ENCODE data around the gene PNMT. TPM values are rescaled to one million over a fixed set of nuclear protein-coding genes. Genes with fewer than 3 reads are reported as not detected.
A peak's percentile ranks its signal among the peaks of the same experiment; 100 is the strongest.

Gene PNMT
- polyA plus RNA-seq, 1 of the 3 experiments (the other 2 are of a cell fraction), result 0.07 TPM

DNA sequence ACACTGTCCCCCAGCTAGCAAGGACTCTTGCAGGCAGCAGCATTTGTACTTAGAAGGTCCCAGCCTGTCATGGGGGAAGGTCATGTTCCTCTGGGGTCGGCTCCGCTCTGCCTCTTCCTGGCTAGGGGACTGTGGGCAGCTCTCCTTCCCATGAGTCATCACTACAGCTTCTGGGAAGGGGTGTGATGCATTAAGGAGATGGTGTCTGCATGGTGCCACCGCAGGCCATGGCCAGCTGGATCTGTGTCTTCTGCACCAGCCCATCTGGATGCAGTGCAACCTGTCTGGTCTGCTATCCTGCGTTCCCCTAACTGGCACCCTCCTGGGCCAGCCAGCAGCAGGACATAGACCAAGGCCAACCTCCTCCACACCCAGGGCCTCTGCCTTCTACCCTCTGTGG is 25.0 kb upstream of the PNMT start:
- Histone ChIP-seq H3K36me3 (replicated peaks in 1 of 2; ENCODE audit: control insufficient read depth in 1 of 2, insufficient read depth in 2 of 2, low read length in 1 of 2) (no peaks in the 10 kb centered on the region), H3F3A (replicated peaks; ENCODE audit: insufficient read depth) (no peaks in the 10 kb centered on the region), H3K9ac (no peak overlapping the region), H3K79me2 (ENCODE audit: insufficient read depth) (peaks cover 77% of the 10 kb centered on the region), H3K4me3 (ENCODE audit: low read depth in 2 of 2, low read length in 1 of 2) (no peak overlapping the region), H3K4me2 (no peak overlapping the region), H3K27ac (ENCODE audit: low read depth in 2 of 2, low read length in 1 of 2) (no peak overlapping the region), H2AFZ (ENCODE audit: low read depth) (no peak overlapping the region), H3K27me3 (ENCODE audit: insufficient read depth) (no peaks in the 10 kb centered on the region), H4K20me1 (ENCODE audit: insufficient read depth) (peaks cover 32% of the 10 kb centered on the region), H3K9me2 (no peaks in the 10 kb centered on the region), H3K9me3 (no peaks in the 10 kb centered on the region), H3K4me1 (ENCODE audit: control insufficient read depth in 1 of 2, insufficient read depth in 2 of 2, low read depth in 1 of 2, low read length in 1 of 2) (peaks cover 0 to 9% of the 10 kb centered on the region in 2 experiments; a peak in 1 of 4 replicates)
- TF ChIP-seq TEAD4 (IDR thresholded peaks at IDR 0.05; ENCODE audit: borderline replicate concordance, insufficient read depth) (no peak), SMC3 (IDR thresholded peaks at IDR 0.05; ENCODE audit: low read depth, low read length) (no peak), EZH2phosphoT487 (IDR thresholded peaks at IDR 0.05; ENCODE audit: borderline replicate concordance, low read depth) (no peak), RXRA (IDR thresholded peaks at IDR 0.05; ENCODE audit: borderline replicate concordance, low read depth) (no peak), MEF2A (IDR thresholded peaks at IDR 0.05; ENCODE audit: borderline replicate concordance, low read depth) (no peak), FOSL2 (IDR thresholded peaks at IDR 0.05; ENCODE audit: borderline replicate concordance, low read depth) (peak; percentile 37; the same call in 1 of the 2 replicates), FOXM1 (IDR thresholded peaks at IDR 0.05; ENCODE audit: low read depth) (no peak), NRF1 (IDR thresholded peaks at IDR 0.05; ENCODE audit: low read depth, low read length) (no peak)
- DNase-seq, result no peak
- 66% methylated on average over 2 of the region's 4 CpGs for WGBS (ENCODE audit: low lambda C conversion rate)
- CTCF ChIA-PET, result interaction anchor here (1.7 to 17.4 kb wide), 5 partner anchors 9 to 95 kb away, joined by 4 to 332 read pairs (median 14); partner anchors contain the start of genes PNMT and PPP1R1B
- POLR2A ChIA-PET, result no interaction called here

DNA sequence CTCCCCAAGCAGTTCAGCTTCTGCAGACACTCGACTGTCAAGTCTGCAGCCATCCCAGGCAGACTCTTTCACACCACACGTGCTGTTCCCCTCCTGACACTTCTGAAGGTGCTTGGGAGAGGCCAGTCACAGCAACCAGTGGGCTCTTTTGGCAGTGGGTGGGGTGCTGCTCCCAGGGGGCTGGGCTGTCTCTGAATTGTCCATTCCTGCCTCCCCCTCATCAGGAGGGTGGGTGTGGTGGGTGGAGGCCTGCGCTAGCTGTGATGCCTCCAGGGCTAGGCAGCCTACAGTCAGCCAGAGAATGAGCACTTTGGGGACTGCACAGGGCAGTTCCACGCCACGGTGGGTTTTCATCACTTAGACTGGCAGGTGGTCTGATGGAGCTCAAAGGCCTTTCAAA is 21.0 kb upstream of the PNMT start:
- ChIA-PET CTCF (interaction anchor here (1.6 to 2.0 kb wide), 2 partner anchors 12 to 24 kb away, joined by 6 to 9 read pairs; no protein-coding TSS in a partner anchor), POLR2A (no interaction called here)
- Histone ChIP-seq H3K79me2 (ENCODE audit: insufficient read depth) (peaks cover 48% of the 10 kb centered on the region), H3K36me3 (replicated peaks in 1 of 2; ENCODE audit: control insufficient read depth in 1 of 2, insufficient read depth in 2 of 2, low read length in 1 of 2) (no peaks in the 10 kb centered on the region), H3K27ac (ENCODE audit: low read depth in 2 of 2, low read length in 1 of 2) (no peak overlapping the region), H3K4me2 (no peak overlapping the region), H3K4me1 (ENCODE audit: control insufficient read depth in 1 of 2, insufficient read depth in 2 of 2, low read depth in 1 of 2, low read length in 1 of 2) (peaks cover 0 to 3% of the 10 kb centered on the region in 2 experiments; a peak in 1 of 4 replicates), H3K9me2 (no peaks in the 10 kb centered on the region), H3K4me3 (ENCODE audit: low read depth in 2 of 2, low read length in 1 of 2) (no peak overlapping the region), H4K20me1 (ENCODE audit: insufficient read depth) (peaks cover 32% of the 10 kb centered on the region), H3K27me3 (ENCODE audit: insufficient read depth) (no peaks in the 10 kb centered on the region), H3F3A (replicated peaks; ENCODE audit: insufficient read depth) (no peaks in the 10 kb centered on the region), H3K9ac (no peak overlapping the region), H2AFZ (ENCODE audit: low read depth) (no peak overlapping the region), H3K9me3 (no peaks in the 10 kb centered on the region)
- DNase-seq, result no peak
- TF ChIP-seq, protein P1, sequence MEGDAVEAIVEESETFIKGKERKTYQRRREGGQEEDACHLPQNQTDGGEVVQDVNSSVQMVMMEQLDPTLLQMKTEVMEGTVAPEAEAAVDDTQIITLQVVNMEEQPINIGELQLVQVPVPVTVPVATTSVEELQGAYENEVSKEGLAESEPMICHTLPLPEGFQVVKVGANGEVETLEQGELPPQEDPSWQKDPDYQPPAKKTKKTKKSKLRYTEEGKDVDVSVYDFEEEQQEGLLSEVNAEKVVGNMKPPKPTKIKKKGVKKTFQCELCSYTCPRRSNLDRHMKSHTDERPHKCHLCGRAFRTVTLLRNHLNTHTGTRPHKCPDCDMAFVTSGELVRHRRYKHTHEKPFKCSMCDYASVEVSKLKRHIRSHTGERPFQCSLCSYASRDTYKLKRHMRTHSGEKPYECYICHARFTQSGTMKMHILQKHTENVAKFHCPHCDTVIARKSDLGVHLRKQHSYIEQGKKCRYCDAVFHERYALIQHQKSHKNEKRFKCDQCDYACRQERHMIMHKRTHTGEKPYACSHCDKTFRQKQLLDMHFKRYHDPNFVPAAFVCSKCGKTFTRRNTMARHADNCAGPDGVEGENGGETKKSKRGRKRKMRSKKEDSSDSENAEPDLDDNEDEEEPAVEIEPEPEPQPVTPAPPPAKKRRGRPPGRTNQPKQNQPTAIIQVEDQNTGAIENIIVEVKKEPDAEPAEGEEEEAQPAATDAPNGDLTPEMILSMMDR (IDR thresholded peaks at IDR 0.05), result no peak
- no peak for TF ChIP-seq POLR2AphosphoS5 (IDR thresholded peaks at IDR 0.05; ENCODE audit: low read depth, low read length)
- TF ChIP-seq FOXM1 (IDR thresholded peaks at IDR 0.05; ENCODE audit: low read depth), result no peak
- TF ChIP-seq, protein P2, sequence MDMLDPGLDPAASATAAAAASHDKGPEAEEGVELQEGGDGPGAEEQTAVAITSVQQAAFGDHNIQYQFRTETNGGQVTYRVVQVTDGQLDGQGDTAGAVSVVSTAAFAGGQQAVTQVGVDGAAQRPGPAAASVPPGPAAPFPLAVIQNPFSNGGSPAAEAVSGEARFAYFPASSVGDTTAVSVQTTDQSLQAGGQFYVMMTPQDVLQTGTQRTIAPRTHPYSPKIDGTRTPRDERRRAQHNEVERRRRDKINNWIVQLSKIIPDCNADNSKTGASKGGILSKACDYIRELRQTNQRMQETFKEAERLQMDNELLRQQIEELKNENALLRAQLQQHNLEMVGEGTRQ (IDR thresholded peaks at IDR 0.05; ENCODE audit: borderline replicate concordance, low read depth, low read length), result no peak
- TF ChIP-seq JUND (IDR thresholded peaks at IDR 0.05), result no peak
- no peak for TF ChIP-seq CHD2 (IDR thresholded peaks at IDR 0.05; ENCODE audit: low read length, partially characterized antibody)
- TF ChIP-seq, protein P3, sequence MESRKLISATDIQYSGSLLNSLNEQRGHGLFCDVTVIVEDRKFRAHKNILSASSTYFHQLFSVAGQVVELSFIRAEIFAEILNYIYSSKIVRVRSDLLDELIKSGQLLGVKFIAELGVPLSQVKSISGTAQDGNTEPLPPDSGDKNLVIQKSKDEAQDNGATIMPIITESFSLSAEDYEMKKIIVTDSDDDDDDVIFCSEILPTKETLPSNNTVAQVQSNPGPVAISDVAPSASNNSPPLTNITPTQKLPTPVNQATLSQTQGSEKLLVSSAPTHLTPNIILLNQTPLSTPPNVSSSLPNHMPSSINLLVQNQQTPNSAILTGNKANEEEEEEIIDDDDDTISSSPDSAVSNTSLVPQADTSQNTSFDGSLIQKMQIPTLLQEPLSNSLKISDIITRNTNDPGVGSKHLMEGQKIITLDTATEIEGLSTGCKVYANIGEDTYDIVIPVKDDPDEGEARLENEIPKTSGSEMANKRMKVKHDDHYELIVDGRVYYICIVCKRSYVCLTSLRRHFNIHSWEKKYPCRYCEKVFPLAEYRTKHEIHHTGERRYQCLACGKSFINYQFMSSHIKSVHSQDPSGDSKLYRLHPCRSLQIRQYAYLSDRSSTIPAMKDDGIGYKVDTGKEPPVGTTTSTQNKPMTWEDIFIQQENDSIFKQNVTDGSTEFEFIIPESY (IDR thresholded peaks at IDR 0.05; ENCODE audit: borderline replicate concordance, low read depth), result no peak
- TF ChIP-seq, protein P4, sequence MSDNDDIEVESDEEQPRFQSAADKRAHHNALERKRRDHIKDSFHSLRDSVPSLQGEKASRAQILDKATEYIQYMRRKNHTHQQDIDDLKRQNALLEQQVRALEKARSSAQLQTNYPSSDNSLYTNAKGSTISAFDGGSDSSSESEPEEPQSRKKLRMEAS (IDR thresholded peaks at IDR 0.05; ENCODE audit: low read depth), result no peak
- TF ChIP-seq GATA2 (CRISPR knock-in tag; IDR thresholded peaks at IDR 0.05), result no peak
- TF ChIP-seq RXRA (IDR thresholded peaks at IDR 0.05; ENCODE audit: borderline replicate concordance, low read depth), result no peak
- no peak for TF ChIP-seq FOSL2 (IDR thresholded peaks at IDR 0.05; ENCODE audit: borderline replicate concordance, low read depth)
- TF ChIP-seq YY1 (IDR thresholded peaks at IDR 0.05; ENCODE audit: low read depth), result no peak
- TF ChIP-seq NFIC (IDR thresholded peaks at IDR 0.05; ENCODE audit: borderline replicate concordance), result no peak
- TF ChIP-seq RAD21 (IDR thresholded peaks at IDR 0.05; ENCODE audit: low read length), result no peak
- TF ChIP-seq, protein P5, sequence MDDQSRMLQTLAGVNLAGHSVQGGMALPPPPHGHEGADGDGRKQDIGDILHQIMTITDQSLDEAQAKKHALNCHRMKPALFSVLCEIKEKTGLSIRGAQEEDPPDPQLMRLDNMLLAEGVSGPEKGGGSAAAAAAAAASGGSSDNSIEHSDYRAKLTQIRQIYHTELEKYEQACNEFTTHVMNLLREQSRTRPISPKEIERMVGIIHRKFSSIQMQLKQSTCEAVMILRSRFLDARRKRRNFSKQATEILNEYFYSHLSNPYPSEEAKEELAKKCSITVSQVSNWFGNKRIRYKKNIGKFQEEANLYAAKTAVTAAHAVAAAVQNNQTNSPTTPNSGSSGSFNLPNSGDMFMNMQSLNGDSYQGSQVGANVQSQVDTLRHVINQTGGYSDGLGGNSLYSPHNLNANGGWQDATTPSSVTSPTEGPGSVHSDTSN (IDR thresholded peaks at IDR 0.05), result no peak
- TF ChIP-seq GABPA (IDR thresholded peaks at IDR 0.05; ENCODE audit: low read depth), result no peak
- TF ChIP-seq MXI1 (IDR thresholded peaks at IDR 0.05; ENCODE audit: low read depth, low read length), result no peak
- TF ChIP-seq TEAD4 (IDR thresholded peaks at IDR 0.05; ENCODE audit: borderline replicate concordance, insufficient read depth), result no peak
- TF ChIP-seq MEF2A (IDR thresholded peaks at IDR 0.05; ENCODE audit: borderline replicate concordance, low read depth), result no peak
- TF ChIP-seq RCOR1 (IDR thresholded peaks at IDR 0.05; ENCODE audit: low read length), result no peak
- 87% methylated on average over 2 of the region's 5 CpGs for WGBS (ENCODE audit: low lambda C conversion rate)
